ENCODE results near the gene PPL. TPM values are rescaled to one million over a fixed set of nuclear protein-coding genes. Genes with fewer than 3 reads are reported as not detected.

Gene PPL
- polyA plus RNA-seq, 3 donors: 0.02 TPM; not detected in 2

- Histone ChIP-seq H3K9me3 (replicated peaks in 1 of 2; ENCODE audit: control insufficient read depth in 1 of 2, insufficient read depth in 1 of 2, low read length in 2 of 2) (no peaks in the 10 kb centered on the region), H4K20me1 (ENCODE audit: insufficient read depth, low read length) (peaks cover 25% of the 10 kb centered on the region), H3K27ac (ENCODE audit: low read depth in 1 of 2, low read length in 2 of 2) (no peak overlapping the region), H3K36me3 (replicated peaks in 1 of 2; ENCODE audit: control insufficient read depth in 1 of 2, insufficient read depth in 2 of 2, low read length in 2 of 2) (peaks cover 92 to 100% of the 10 kb centered on the region in 2 donors), H2AFZ (ENCODE audit: insufficient read depth, low read depth, low read length, poor library complexity, severe bottlenecking) (no peak overlapping the region), H3K4me3 (replicated peaks in 1 of 3; ENCODE audit: low read depth in 2 of 3, low read length in 3 of 3) (no peak overlapping the region), H3K79me2 (ENCODE audit: insufficient read depth, low read length) (peaks cover 14% of the 10 kb centered on the region), H3K9ac (ENCODE audit: insufficient read depth, low read length, poor library complexity, severe bottlenecking) (no peak overlapping the region), H3K4me2 (replicated peaks; ENCODE audit: extremely low read depth, low read length, poor library complexity, severe bottlenecking) (no peak overlapping the region), H3K4me1 (ENCODE audit: control insufficient read depth in 1 of 2, insufficient read depth in 2 of 2, low read length in 2 of 2) (no peaks in the 10 kb centered on the region), H3K27me3 (ENCODE audit: control insufficient read depth in 2 of 2, insufficient read depth in 2 of 2, low read length in 2 of 2) (no peaks in the 10 kb centered on the region)
- TF ChIP-seq, protein P1, sequence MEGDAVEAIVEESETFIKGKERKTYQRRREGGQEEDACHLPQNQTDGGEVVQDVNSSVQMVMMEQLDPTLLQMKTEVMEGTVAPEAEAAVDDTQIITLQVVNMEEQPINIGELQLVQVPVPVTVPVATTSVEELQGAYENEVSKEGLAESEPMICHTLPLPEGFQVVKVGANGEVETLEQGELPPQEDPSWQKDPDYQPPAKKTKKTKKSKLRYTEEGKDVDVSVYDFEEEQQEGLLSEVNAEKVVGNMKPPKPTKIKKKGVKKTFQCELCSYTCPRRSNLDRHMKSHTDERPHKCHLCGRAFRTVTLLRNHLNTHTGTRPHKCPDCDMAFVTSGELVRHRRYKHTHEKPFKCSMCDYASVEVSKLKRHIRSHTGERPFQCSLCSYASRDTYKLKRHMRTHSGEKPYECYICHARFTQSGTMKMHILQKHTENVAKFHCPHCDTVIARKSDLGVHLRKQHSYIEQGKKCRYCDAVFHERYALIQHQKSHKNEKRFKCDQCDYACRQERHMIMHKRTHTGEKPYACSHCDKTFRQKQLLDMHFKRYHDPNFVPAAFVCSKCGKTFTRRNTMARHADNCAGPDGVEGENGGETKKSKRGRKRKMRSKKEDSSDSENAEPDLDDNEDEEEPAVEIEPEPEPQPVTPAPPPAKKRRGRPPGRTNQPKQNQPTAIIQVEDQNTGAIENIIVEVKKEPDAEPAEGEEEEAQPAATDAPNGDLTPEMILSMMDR (IDR thresholded peaks at IDR 0.05): no peak
- Mint-ChIP-seq H3K4me1 (no peaks in the 10 kb centered on the region), H3K4me3 (no peak overlapping the region), H3K27ac (no peak overlapping the region), H3K9me3 (no peaks in the 10 kb centered on the region), H3K27me3 (ENCODE audit: low read depth in 3 of 3) (no peaks in the 10 kb centered on the region), H3K36me3 (peaks cover 86 to 96% of the 10 kb centered on the region in 2 donors)
- intact Hi-C loops (cut with micrococcal nuclease): no loop called here
- DNase-seq: no peak
- WGBS (ENCODE audit: insufficient coverage): 100% methylated on average over 2 of the region's 3 CpGs
These were observed 63.9 kb downstream of the PPL start for GRCh38 chr16:4873091-4873490.

- no peaks in the 10 kb centered on the region for H3K9me3 ChIP-seq (replicated peaks in 1 of 2; ENCODE audit: control insufficient read depth in 1 of 2, insufficient read depth in 1 of 2, low read length in 2 of 2)
- Mint-ChIP-seq H3K9me3 (no peaks in the 10 kb centered on the region), H3K4me3 (no peak overlapping the region), H3K36me3 (peaks cover 83 to 96% of the 10 kb centered on the region in 2 donors), H3K27me3 (ENCODE audit: low read depth in 3 of 3) (peaks cover 0 to 2% (median 0%) of the 10 kb centered on the region in 3 donors), H3K27ac (peak overlapping the region in 1 of 7 donors; percentile 37), H3K4me1 (no peaks in the 10 kb centered on the region)
- H3K36me3 ChIP-seq (replicated peaks in 1 of 2; ENCODE audit: control insufficient read depth in 1 of 2, insufficient read depth in 2 of 2, low read length in 2 of 2): peaks cover 87 to 100% of the 10 kb centered on the region in 2 donors
- no peak overlapping the region for H3K4me2 ChIP-seq (replicated peaks; ENCODE audit: extremely low read depth, low read length, poor library complexity, severe bottlenecking)
- no peaks in the 10 kb centered on the region for H3K4me1 ChIP-seq (ENCODE audit: control insufficient read depth in 1 of 2, insufficient read depth in 2 of 2, low read length in 2 of 2)
- peaks cover 45% of the 10 kb centered on the region for H4K20me1 ChIP-seq (ENCODE audit: insufficient read depth, low read length)
- H3K27me3 ChIP-seq (ENCODE audit: control insufficient read depth in 2 of 2, insufficient read depth in 2 of 2, low read length in 2 of 2): no peaks in the 10 kb centered on the region
- H3K4me3 ChIP-seq (replicated peaks in 1 of 3; ENCODE audit: low read depth in 2 of 3, low read length in 3 of 3): no peak overlapping the region
- no peak overlapping the region for H3K27ac ChIP-seq (ENCODE audit: low read depth in 1 of 2, low read length in 2 of 2)
- no peak overlapping the region for H3K9ac ChIP-seq (ENCODE audit: insufficient read depth, low read length, poor library complexity, severe bottlenecking)
- DNase-seq: no peak
- peaks cover 34% of the 10 kb centered on the region for H3K79me2 ChIP-seq (ENCODE audit: insufficient read depth, low read length)
- H2AFZ ChIP-seq (ENCODE audit: insufficient read depth, low read depth, low read length, poor library complexity, severe bottlenecking): no peak overlapping the region
- TF ChIP-seq, protein P1 (IDR thresholded peaks at IDR 0.05): no peak
- 95% methylated on average over 4 of the region's 4 CpGs for WGBS (ENCODE audit: insufficient coverage)
- intact Hi-C loops (cut with micrococcal nuclease): no loop called here
These were observed 65.9 kb downstream of the PPL start for GRCh38 chr16:4871071-4871470.
